Activated CD8-positive, alpha-beta memory T cell treated with anti-CD3 and anti-CD28 coated beads, Interleukin-2, amount 50 U/mL, for 24 hours (primary cell): ENCODE results near the gene EXOC7.
"Not testable (repeated sequence)": the region's sequence is repeated elsewhere in the genome, so short reads cannot be mapped to it uniquely, and the experiment has no call there.

ENCODE experiments used
- DNase-seq: peaks from one replicate; pipeline ENCODE4 v3.0.0-alpha.2; 2020; ENCODE audit errors: extremely low read depth

The EXOC7 gene

DNA sequence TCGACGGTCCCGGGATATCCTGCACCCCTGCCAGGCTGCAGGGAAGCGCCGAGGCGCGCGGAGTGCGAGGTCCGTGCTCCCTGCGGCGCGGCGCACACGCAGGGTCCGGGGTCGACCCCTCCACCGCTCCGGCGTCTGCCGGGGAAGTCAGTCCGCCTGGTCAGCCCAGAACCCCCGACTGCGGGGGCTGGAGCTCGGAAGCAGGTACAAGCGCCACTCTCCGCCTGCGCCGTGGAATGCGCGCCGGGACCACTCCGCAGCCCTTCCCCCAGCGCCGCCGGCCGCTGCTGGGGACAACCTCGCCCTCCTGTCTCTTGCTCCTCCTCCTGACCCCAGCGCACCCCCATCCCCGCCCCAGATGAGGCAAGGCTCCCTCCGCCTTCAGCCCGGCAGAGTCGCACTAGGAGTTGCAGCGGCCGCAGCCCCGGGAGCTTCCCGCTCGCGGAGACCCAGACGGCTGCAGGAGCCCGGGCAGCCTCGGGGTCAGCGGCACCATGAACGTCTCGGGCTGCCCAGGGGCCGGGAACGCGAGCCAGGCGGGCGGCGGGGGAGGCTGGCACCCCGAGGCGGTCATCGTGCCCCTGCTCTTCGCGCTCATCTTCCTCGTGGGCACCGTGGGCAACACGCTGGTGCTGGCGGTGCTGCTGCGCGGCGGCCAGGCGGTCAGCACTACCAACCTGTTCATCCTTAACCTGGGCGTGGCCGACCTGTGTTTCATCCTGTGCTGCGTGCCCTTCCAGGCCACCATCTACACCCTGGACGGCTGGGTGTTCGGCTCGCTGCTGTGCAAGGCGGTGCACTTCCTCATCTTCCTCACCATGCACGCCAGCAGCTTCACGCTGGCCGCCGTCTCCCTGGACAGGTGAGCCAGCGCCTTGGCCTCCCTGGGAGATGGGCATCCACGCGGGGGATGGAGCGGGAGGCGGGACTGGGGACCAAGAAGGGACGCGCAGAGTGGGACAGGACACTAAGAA, 28.9 kb downstream of the EXOC7 start, which contains the start of gene GALR2:
TSS of gene GALR2 (plus strand) at position 392 of the 974 bp plus-strand sequence. CDS start at position 495, 103 bp downstream.
- no peak for DNase-seq

- DNase-seq = peak; percentile 65
These were observed 31.3 kb downstream of the EXOC7 start, which contains the start of gene SRP68 for GRCh38 chr17:76072148-76072858. Gene SRP68 (minus strand): TSS chr17:76072517. CDS start chr17:76072491, 26 bp downstream.

- DNase-seq = no peak
These were observed 31.9 kb downstream of the EXOC7 start for GRCh38 chr17:76071531-76072147.

GRCh38 chr17:76065775-76066174, 37.8 kb downstream of the EXOC7 start:
- DNase-seq = no peak

- no peak for DNase-seq
These were observed 39.6 kb downstream of the EXOC7 start for GRCh38 chr17:76063875-76064546.

- DNase-seq = not testable (repeated sequence)
These were observed 45.3 kb downstream of the EXOC7 start for GRCh38 chr17:76058264-76058663.

GRCh38 chr17:76056882-76057281, 46.7 kb downstream of the EXOC7 start:
- no peak for DNase-seq

- DNase-seq = no peak
These were observed 49.5 kb downstream of the EXOC7 start for GRCh38 chr17:76054112-76054476.

GRCh38 chr17:76053246-76054111, 50.1 kb downstream of the EXOC7 start:
- no peak for DNase-seq

DNA sequence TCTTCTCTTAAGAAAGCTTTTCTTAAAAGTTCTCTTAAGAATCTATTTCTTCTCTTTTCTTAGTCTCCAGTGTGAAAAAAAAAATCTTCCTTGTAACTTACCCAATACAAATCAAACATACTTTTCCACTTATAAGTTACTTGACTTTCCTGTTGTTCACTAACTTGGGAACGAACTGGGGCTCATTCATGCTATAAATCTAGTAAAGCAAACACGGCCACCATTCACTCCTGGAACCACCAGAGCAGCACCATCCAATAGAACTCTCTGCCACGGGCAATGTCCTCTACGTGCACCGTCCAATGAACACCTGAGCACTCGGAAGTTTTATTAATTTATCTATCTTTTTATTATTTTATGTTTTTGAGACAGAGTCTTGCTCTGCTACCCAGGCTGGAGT, 52.0 kb downstream of the EXOC7 start:
- DNase-seq = no peak

GRCh38 chr17:76050538-76051467, 52.8 kb downstream of the EXOC7 start:
- no peak for DNase-seq

DNA sequence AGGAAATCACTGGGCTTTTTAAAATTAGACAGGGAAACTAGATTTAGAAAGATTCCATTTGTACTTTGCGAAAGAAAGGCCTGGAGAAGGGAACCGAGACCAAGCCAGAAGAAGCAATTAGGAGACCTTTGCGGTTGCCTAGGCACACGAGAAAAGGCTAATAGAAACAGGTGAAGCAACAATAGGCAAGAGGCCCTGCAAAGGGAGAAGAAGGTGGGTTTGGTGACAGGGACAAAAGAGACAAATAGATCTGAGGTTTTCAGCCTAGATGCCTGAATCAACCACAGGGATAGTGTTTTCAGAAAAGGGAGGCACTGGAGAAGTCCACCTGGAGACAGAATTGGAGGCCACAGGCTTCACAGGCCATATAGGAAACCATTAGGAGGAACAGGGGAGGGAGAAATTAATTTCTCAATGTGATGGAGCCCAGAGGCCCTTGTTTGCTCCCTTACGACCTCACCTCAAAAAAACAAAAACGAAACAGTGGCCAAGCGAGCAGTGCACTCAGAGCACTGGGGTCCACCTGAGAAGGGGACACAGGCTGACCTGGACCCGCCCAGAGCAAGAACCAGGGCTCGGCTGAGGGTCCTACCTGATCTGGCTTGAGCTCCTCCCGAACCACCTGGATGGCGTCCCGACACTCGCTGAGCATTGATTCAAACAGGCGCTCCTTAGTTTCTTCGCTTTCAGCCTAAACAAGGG, 53.6 kb downstream of the EXOC7 start:
- no peak for DNase-seq

DNA sequence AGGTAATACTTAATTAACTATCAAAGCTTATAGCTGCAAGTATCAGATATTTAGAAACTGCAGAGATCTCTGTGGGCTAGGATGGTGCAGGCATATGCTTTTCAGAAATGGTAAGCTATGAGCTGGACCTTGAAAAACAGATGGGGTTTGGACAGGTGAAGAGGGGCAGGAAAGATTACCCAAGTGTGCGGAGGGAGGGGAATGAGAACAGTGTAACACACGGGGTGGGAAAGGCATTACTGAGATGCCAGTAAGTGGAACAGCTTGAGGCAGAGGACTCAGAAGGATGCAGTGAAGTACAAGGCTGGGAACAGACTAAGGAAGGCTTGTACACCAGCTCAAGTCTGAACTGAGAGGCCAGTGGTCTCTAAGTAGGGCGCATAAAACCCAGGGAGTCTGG, 54.3 kb downstream of the EXOC7 start:
- DNase-seq = no peak

GRCh38 chr17:76048711-76049110, 54.9 kb downstream of the EXOC7 start:
- no peak for DNase-seq

DNA sequence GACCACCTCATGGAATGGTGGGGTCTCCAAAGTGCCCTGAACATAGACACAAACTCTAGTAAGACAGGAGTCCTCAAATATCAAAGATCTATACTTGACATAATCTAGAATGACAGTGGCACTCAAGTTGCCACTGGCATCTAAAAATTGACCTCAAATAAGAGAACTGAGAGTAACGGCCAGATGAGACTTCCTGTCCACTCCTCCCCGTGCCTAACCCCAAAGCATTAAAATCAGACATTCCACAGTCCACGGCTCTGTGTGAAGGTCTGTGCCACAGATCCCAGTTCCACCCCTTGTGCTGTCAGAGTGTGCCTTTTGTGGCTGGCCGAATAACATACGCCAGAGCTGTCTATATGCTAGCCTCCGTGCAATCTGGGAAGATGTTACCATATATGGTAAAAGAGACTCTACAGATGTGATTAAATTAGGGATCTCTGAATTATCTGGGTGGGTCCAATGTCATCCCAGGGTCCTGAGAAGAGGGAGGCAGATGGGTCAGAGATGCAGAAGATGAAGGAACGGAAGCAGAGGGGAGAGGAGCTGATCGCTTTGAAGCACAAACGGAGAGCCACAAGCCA, 55.5 kb downstream of the EXOC7 start:
- DNase-seq = no peak

DNA sequence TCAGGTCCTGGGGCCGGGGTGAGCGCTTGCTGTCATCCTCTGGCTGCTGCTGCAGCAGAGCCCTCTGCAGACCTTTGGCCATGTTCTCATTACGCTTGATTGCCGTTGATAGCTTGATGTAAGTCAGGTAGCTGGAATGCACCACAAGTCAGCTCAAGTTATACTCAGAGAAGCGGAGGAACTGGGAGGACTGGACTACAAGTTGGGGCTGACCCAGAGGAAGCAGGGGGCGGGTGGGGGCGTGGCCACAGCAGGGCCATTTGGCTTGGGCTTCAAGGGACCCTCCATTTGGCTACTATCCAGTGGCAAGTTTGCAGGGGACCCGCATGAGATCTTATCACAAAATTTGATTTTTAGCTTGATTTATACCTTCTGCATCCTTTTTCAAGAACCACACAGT, 57.5 kb downstream of the EXOC7 start:
- DNase-seq = no peak

DNA sequence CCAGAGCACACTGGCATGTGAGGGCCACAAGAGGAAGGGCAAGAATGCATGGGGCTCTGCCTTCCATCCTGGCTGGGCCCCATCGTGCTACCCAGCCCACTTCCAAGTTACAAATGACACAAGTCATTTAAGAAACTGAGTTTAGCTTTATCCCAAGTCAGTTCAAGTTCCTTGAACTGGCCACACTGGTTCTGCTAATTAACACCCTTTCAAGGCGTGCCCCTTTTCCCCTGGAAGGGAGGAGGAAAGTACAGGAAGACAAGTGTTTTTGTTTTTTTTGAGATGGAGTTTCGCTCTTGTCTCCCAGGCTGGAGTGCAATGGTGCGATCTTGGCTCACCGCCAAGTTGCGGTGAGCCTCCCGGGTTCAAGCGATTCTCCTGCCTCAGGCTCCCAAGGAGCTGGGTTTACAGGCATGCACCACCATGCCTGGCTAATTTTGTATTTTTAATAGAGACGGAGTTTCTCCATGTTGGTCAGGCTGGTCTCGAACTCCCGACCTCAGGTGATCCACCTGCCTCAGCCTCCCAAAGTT, 59.0 kb downstream of the EXOC7 start:
- not testable (repeated sequence) for DNase-seq

GRCh38 chr17:76042868-76043267, 60.7 kb downstream of the EXOC7 start:
- not testable (repeated sequence) for DNase-seq
